ENCODE measurements around the gene TTBK2.
"Not testable (repeated sequence)": the region's sequence is repeated elsewhere in the genome, so short reads cannot be mapped to it uniquely, and the experiment has no call there.

DNA sequence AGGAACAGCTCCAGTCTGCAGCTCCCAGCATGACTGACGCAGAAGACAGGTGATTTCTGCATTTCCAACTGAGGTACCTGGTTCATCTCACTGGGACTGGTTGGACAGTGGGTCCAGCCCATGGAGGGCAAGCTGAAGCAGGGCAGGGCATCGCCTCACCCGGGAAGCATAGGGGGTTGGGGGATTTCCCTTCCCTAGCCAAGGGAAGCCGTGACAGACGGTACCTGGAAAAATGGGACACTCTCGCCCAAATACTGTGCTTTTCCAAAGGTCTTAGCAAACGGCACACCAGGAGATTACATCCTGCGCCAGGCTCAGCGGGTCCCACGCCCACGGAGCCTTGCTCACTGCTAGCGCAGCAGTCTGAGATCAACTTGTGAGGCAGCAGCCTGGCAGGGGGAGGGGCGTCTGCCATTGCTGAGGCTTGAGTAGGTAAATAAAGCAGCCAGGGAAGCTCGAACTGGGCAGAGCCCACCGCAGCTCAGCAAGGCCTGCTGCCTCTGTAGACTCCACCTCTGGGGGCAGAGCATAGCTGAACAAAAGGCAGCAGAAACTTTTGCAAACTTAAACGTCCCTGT, 156.3 kb downstream of the TTBK2 start:
- TF ChIP-seq, protein P1, sequence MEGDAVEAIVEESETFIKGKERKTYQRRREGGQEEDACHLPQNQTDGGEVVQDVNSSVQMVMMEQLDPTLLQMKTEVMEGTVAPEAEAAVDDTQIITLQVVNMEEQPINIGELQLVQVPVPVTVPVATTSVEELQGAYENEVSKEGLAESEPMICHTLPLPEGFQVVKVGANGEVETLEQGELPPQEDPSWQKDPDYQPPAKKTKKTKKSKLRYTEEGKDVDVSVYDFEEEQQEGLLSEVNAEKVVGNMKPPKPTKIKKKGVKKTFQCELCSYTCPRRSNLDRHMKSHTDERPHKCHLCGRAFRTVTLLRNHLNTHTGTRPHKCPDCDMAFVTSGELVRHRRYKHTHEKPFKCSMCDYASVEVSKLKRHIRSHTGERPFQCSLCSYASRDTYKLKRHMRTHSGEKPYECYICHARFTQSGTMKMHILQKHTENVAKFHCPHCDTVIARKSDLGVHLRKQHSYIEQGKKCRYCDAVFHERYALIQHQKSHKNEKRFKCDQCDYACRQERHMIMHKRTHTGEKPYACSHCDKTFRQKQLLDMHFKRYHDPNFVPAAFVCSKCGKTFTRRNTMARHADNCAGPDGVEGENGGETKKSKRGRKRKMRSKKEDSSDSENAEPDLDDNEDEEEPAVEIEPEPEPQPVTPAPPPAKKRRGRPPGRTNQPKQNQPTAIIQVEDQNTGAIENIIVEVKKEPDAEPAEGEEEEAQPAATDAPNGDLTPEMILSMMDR (IDR thresholded peaks at IDR 0.05; ENCODE audit: low read length), result not testable (repeated sequence)
- TF ChIP-seq EZH2 (optimal IDR thresholded peaks at IDR 0.05; ENCODE audit: low read depth, low read length); EZH2phosphoT487 (IDR thresholded peaks at IDR 0.05; ENCODE audit: low read length): not testable (repeated sequence)

Data from MM.1S (cell line).